GM18498 (cell line): ENCODE data around the gene NEDD4L.
"Not testable (repeated sequence)": the region's sequence is repeated elsewhere in the genome, so short reads cannot be mapped to it uniquely, and the experiment has no call there.

Experiments used
- ATAC-seq: cut with Tn5 transposase; IDR thresholded peaks from one replicate; pipeline ENCODE4 v1.9.1; 2021; ENCODE audit warnings: mild to moderate bottlenecking, moderate library complexity; ENCODE audit not compliant: unreplicated experiment

The NEDD4L gene

GRCh38 chr18:58146099-58146498 lies 102.1 kb downstream of the NEDD4L start:
- no peak for ATAC-seq

DNA sequence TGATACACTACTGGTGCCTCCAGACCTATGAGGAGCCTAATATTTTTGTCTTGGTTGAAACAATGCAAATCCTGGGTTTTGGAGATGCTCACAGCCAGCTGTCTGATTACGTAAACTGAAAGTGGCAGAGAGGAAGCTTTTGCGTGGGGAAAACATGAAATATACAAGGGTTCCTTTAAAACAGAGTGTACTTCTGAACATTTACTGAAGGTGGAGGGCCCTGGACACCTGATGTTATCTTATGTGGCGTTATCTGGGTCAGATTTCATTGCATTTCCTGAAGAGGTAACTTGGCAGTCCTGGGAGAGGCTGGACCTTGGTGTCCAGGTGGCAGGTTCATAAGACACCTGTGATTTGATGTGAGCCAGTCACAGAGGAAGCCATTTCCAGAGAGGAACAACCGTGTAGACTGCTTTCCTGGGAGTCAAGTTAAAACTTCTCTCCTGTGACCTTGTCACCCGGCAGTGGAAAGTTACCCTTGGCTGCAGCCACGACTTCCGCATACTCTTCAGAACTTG lies 105.0 kb downstream of the NEDD4L start:
- peak; percentile 78 for ATAC-seq

DNA sequence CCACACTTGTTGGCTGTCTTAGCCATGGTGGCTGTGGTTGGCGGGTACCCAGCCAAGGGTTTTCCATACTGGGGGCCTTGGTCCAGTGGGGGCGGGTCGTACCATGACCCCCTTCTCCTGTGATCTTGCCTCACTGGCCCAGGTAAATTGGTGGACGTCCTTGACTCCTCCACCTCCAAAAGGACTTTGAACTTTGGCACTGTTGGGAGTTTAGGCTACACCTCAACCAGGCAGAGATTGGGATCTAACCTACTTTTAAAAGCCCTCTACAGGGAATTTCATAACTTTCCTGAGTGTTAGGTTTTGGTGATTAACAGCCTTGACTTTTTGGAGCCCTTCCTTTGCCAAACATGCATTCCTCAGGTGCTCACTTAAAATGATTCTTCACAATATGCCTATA lies 106.7 kb downstream of the NEDD4L start:
- no peak for ATAC-seq

GRCh38 chr18:58152216-58152615 lies 108.2 kb downstream of the NEDD4L start:
- no peak for ATAC-seq

- ATAC-seq, result no peak
Observed at GRCh38 chr18:58152891-58153290, 108.9 kb downstream of the NEDD4L start.

DNA sequence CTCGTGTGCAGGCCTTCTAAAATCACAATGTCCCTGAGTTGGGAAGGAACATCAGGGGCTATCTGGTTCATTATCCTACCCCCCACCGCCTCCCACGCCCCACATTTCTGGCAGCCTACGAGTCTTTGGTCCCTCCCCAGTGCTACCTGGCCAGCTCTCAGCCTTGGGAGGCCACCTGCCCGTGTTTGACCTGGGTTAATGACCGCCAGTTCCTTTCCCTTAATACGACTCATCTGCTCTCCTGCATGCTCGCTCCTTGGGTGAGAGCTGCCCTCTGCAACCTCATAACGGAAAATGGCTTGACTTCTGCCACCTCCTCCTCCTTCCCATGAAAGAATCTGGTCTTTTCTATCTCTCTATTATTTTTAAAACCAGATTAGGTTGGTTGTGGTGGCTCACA lies 112.5 kb downstream of the NEDD4L start:
- ATAC-seq, result no peak

DNA sequence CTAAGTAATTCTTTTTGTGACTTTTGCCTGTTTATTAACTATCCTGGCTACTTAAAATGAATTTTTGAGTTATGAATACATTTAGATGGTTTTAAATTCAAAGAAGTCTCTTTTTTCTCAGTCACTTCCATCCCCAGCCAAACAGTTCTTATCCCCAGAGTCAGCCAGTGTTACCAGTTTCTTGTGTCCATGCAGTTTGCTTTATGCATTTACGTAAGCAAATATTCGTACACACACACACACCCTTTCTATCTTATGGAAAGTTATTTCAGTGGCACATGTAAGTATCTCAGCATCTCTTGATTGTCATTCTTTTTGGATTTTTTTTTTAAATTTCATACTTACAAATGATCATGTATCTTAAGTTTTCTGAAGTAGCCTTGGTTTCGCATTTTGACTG lies 113.2 kb downstream of the NEDD4L start:
- ATAC-seq, result no peak

DNA sequence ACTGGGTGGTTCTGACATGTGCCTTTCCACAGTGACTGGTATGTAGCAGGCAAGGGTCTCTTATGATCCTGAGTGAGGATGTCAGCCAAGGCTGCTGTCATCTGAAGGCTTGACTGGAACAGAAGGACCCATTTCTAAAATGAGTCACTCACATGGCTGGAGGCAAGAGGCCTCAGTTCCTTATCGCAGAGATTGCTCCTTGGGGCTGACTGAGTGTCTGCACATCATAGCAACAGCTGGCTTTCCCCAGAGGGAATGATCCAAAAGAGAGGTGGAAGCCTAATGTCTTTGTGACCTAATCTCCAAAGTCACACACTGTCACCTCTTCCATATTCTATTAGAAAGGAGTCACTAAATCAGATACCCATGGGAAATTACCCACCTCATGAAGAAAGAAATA lies 114.0 kb downstream of the NEDD4L start:
- no peak for ATAC-seq

- ATAC-seq, result no peak
Observed at GRCh38 chr18:58158459-58158858, 114.4 kb downstream of the NEDD4L start.

DNA sequence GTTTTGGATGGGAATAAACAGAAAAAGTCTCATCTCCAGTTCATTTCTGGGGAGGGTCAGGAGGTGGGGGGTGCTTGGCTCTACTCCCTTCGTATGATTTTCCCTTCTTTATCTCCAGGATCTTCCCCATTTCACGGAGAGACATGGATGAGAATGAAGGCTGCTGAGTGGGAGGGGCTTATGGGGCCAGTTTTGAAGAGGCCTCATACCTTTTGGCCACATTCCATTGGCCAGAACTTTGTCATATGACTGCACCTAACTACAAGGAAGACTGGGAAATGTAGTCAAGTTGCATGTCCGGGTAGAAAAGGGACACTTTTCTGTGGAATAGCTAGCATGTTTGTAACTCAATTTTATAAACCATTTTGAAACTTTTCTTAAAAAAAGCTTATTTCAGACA lies 117.6 kb downstream of the NEDD4L start:
- ATAC-seq, result no peak

- ATAC-seq, result no peak
Observed at GRCh38 chr18:58162127-58162526, 118.1 kb downstream of the NEDD4L start.

DNA sequence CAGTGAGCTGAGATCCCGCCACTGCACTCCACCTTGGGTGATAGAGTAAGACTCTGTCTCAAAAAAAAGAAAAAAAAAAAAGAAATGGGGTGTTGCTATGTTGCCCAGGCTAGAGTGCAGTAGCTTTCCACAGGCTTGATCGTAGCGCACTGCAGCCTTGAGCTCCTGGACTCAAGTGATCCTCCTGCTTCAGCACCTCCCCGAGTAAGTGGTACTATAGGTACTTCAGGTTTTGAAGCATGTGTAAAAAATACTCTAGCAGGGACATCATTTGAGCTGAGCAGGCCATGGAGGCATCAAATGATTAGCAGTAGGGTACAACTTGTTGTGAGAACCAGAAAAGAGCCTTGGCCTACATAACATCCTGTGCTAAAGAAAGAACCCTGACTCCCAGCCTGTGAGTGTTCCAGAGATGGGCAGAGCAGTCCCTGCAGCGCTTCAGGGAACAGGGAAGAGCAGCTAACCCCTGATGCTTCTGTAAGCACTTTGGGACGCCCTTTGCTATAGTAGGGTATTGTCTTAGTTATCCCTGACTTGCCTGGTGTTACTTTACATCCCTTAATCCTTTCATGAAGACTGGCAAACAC lies 119.1 kb downstream of the NEDD4L start:
- ATAC-seq, result no peak

DNA sequence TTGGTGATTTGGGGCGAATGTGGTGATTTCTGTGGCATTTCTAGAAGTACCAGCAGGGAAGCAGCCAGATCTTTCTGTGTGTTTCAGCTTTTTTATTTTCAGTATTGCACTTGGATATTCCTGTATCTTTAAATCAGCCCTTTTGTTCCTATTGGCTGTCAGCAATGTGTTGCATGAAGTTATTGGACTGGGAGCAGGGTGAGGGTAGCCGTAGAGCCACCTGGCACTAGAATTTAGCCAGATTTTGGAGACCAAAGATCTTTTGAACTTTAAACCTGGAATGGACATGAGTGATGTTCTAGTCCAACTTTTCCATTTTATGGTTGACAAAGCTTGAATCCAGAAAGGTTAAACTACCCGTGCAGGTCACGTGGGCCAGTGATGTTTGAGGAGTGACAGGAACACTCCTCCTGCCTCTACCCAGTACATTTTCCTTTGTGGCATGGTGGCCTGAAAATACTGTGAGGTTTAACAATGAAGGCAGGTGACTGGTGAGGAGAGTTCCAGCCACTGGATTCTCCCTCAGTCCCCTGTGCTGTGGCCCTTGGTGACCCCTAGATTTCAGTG lies 122.3 kb downstream of the NEDD4L start:
- ATAC-seq, result no peak

DNA sequence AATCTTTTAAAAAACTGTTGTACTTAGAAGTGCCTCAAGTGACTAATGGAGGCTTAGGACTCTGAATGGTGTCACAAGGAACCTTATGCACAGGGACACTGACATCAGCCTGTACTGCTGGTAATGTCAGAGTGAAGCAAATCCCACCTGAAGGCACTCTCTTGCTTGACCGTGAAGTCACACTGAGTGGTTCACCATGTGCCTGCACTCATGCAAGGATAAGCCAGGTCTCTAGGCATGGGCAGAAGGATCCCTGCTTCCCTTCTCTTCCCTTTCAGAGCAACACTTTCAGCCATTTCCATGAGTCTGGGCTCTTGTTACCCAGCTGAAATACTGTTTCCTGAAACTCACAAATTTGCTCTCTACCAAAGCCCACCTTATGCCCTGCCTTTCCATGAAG lies 123.0 kb downstream of the NEDD4L start:
- no peak for ATAC-seq

- no peak for ATAC-seq
Observed at GRCh38 chr18:58168221-58168620, 124.2 kb downstream of the NEDD4L start.

DNA sequence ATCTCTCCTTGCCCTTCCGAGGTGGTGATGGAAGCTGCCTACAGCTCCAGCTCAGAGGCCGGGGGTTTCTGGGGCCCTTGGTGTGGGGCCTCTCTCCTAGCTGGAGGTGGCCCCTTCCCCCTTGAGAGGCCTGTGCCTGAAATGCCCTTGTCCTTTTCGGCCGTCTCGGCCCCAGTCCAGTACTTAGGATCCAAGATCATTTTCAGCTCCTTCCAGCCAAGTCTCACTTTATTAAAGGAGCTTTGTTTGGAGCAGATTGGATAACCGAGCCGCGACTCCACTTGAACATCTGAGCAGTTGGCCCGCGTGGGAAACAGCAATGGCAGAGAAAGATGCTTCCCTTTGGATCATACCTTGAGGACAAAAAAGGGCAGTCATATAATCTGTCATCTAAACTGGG lies 125.0 kb downstream of the NEDD4L start:
- no peak for ATAC-seq

- no peak for ATAC-seq
Observed at GRCh38 chr18:58169472-58169871, 125.4 kb downstream of the NEDD4L start.

DNA sequence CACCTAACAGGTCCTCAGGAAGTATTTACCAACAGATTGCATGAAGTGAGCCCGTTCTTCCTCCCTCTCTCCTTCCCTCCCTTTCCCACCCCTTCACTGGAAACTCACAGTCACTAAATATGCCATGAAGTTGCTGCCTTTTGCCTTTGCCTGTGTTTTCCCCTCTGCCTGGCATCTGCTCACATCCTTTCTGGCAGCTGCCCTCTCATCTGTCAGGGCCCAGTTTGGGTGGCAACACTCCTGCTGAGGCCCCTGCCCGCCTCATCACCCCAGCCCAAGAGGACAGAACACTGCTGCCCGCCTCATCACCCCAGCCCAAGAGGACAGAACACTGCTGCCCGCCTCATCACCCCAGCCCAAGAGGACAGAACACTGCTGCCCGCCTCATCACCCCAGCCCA lies 126.0 kb downstream of the NEDD4L start:
- not testable (repeated sequence) for ATAC-seq

DNA sequence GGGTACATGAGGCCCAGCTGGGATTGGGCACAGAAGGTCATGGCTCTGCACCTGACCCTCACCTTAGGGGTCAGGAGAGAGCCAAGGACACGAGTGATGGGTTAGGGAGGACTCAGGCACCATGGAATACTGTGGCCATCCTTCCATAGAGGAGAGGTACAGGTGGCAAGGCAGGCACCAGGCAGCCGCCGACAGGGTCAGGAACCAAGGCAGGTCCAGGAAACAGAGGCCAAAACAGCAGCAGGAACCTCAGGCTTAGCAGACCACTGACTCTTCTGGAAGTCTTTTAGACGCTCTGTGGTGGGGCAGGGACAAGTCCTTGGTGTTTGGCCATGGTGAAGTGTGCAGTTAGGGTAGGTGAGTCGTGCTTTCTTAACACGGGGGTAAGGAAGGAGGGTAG lies 128.0 kb downstream of the NEDD4L start:
- no peak for ATAC-seq

DNA sequence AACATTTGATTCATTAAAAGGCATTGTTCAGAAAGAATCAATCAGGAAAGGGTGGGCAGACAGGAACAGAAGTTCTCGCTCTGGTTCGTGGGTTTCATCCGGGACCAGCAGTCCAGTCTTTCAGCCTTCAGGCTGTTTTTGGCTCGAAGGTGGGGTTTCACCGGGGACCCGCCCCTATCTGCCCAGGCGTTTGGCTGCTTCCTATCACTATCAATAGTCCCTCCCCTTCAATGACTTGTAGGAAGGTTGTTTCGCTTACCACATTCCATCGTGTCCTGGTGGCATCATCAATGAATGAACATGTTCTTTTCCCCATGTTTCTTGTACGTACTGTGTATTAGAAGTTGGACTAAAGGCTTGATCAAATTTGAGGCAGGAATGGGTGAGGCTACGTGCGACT lies 130.3 kb downstream of the NEDD4L start:
- no peak for ATAC-seq

GRCh38 chr18:58175122-58175785 lies 131.2 kb downstream of the NEDD4L start:
- no peak for ATAC-seq

DNA sequence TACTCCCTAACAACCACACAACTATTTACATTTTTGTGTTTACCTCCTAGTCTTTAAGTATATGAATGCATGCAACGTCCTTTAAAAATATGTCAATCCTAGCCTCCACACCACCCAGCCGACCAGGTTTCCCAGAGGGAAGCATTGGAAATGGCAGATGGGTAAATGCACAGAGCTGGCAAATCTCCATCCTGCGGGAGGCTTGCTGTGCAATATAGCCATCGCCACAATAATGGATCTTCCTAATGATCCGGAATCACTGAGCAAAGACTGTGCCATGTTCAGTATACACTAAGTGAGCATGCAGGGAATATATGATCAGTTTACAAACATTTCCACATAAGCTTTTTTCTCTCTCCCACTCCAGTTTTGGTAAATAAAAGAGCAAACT lies 131.8 kb downstream of the NEDD4L start:
- no peak for ATAC-seq
